Endodermal cell (in vitro differentiated cells): ENCODE results near the gene RP2. TPM values are rescaled to one million over a fixed set of nuclear protein-coding genes. Genes with fewer than 3 reads are reported as not detected.

Experiments
- DNase-seq: peaks from one replicate; pipeline ENCODE4 v3.0.0-alpha.2; 2017
- H3K27ac ChIP-seq: 2 replicates; pipeline ENCODE4 v1.5.1; 2013; ENCODE audit warnings: mild to moderate bottlenecking, low read depth, low read length, moderate library complexity
- H3K27me3 ChIP-seq: 2 replicates; pipeline ENCODE4 v1.6.1; 2013; ENCODE audit warnings: mild to moderate bottlenecking, low read length, moderate library complexity; ENCODE audit not compliant: insufficient read depth, control insufficient read depth, poor library complexity, severe bottlenecking
- H3K36me3 ChIP-seq: 2 replicates; pipeline ENCODE4 v1.7.0; 2013; ENCODE audit warnings: mild to moderate bottlenecking, low read length, moderate library complexity; ENCODE audit not compliant: control insufficient read depth, insufficient read depth
- H3K4me1 ChIP-seq: one replicate; pipeline ENCODE4 v1.7.0; 2013; ENCODE audit warnings: low read length; ENCODE audit not compliant: control insufficient read depth, insufficient read depth
- H3K4me3 ChIP-seq: 2 replicates; pipeline ENCODE4 v1.5.1; 2013; ENCODE audit warnings: mild to moderate bottlenecking, low read length, moderate library complexity
- H3K9ac ChIP-seq: 2 replicates; pipeline ENCODE4 v1.6.1; 2013; ENCODE audit warnings: mild to moderate bottlenecking, low read length, moderate library complexity; ENCODE audit not compliant: poor library complexity, severe bottlenecking; ENCODE audit errors: extremely low read depth
- H3K9me3 ChIP-seq: 2 replicates; pipeline ENCODE4 v1.6.1; 2013; ENCODE audit warnings: mild to moderate bottlenecking, low read length, moderate library complexity; ENCODE audit not compliant: control insufficient read depth
- H3K27ac Mint-ChIP-seq: 2 replicates; pipeline ENCODE4 v1.8.0; 2020; ENCODE audit warnings: mixed read lengths
- H3K27me3 Mint-ChIP-seq: 2 replicates; pipeline ENCODE4 v1.8.0; 2021; ENCODE audit warnings: mild to moderate bottlenecking, mixed read lengths; ENCODE audit not compliant: insufficient read depth
- H3K36me3 Mint-ChIP-seq: 2 replicates; pipeline ENCODE4 v1.8.0; 2020; ENCODE audit warnings: low read depth, mixed read lengths
- H3K4me1 Mint-ChIP-seq: 2 replicates; pipeline ENCODE4 v1.8.0; 2020; ENCODE audit warnings: mixed read lengths
- H3K4me3 Mint-ChIP-seq: 2 replicates; pipeline ENCODE4 v1.8.0; 2020; ENCODE audit warnings: mild to moderate bottlenecking, moderate library complexity, mixed read lengths
- H3K9me3 Mint-ChIP-seq: 2 replicates; pipeline ENCODE4 v1.8.0; 2020; ENCODE audit warnings: mild to moderate bottlenecking, mixed read lengths
- CTCF ChIP-seq: fragments of 200-600 bp; sonication (generic); conservative IDR thresholded peaks from 2 replicates; pipeline ENCODE4 v1.5.0; 2021; ENCODE audit warnings: antibody characterized with exemption, mild to moderate bottlenecking
- WGBS, 2 experiments: methylation state at CpG; one replicate each; pipeline versions ENCODE4 v1.1.5 to v1.1.7; 2013; ENCODE audit warnings: missing lambda C conversion rate in 2 of 2, mixed read lengths in 1 of 2; ENCODE audit not compliant: insufficient coverage in 1 of 2, insufficient read length in 1 of 2; 5-methylcytosine and 5-hydroxymethylcytosine counted together
- total RNA-seq, 2 donors: library from RNA; stranded (reverse); fragmentation: NEBNext Ultra II Directional in 1 of 2; extraction: Animal tissue kit (Norgen Biotek cat#: 25700) in 1 of 2; gene quantifications; 2 replicates in 1 of 2; 3 replicates in 1 of 2; pipeline ENCODE4 v1.2.1, GENCODE V29; 2021

RP2 gene
- total RNA-seq, 2 donors from 2014 or later, result 11.8 to 12.1 TPM

GRCh38 chrX:46803140-46803539 lies 33.7 kb upstream of the RP2 start:
- Histone ChIP-seq H3K36me3 (no peaks in the 10 kb centered on the region), H3K4me1 (no peaks in the 10 kb centered on the region), H3K27me3 (no peaks in the 10 kb centered on the region), H3K27ac (no peak overlapping the region), H3K4me3 (no peak overlapping the region), H3K9me3 (no peaks in the 10 kb centered on the region), H3K9ac (no peak overlapping the region)
- Mint-ChIP-seq H3K4me3 (no peak overlapping the region), H3K36me3 (no peaks in the 10 kb centered on the region), H3K9me3 (peaks cover 44% of the 10 kb centered on the region), H3K27ac (no peak overlapping the region), H3K27me3 (peaks cover 1% of the 10 kb centered on the region), H3K4me1 (peaks cover 3% of the 10 kb centered on the region)
- 95% methylated on average over 3 of the region's 3 CpGs; no CpG with 5 or more reads in 1 of the 2 experiments for WGBS, 2 experiments
- peak; percentile 58 for TF ChIP-seq CTCF
- DNase-seq, result peak; percentile 56

DNA sequence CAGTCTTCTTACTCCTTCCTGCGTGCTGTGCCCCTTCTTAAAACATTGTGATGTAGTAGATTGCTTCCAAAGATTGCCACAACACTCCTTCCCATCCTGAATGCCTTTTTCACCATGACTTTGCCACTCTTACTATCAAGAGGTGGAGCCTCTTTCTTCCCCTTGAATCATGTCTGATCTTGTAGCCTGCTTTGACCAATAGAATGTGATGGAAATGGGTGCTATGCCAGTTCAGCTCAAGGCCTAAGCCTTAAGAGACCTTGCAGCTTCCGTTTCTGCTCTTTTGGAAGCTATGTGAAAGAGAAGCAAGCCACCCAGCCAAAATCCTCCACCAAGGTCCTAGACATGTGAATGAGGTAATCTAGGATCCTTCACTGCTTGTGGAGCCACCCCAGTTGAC lies 31.6 kb upstream of the RP2 start:
- 83% methylated on average over 2 of the region's 2 CpGs; no CpG with 5 or more reads in 1 of the 2 experiments for WGBS, 2 experiments
- H3K4me1 ChIP-seq, result no peaks in the 10 kb centered on the region
- no peak overlapping the region for H3K27ac ChIP-seq
- no peaks in the 10 kb centered on the region for H3K36me3 ChIP-seq
- H3K9ac ChIP-seq, result no peak overlapping the region
- Mint-ChIP-seq H3K27me3 (peaks cover 1% of the 10 kb centered on the region), H3K9me3 (peaks cover 58% of the 10 kb centered on the region), H3K4me1 (peaks cover 3% of the 10 kb centered on the region), H3K4me3 (no peak overlapping the region), H3K27ac (no peak overlapping the region), H3K36me3 (no peaks in the 10 kb centered on the region)
- H3K4me3 ChIP-seq, result no peak overlapping the region
- H3K9me3 ChIP-seq, result no peaks in the 10 kb centered on the region
- DNase-seq, result no peak
- TF ChIP-seq CTCF, result no peak
- H3K27me3 ChIP-seq, result no peaks in the 10 kb centered on the region

- Histone ChIP-seq H3K4me3 (no peak overlapping the region), H3K9me3 (no peaks in the 10 kb centered on the region), H3K27ac (no peak overlapping the region), H3K4me1 (no peaks in the 10 kb centered on the region), H3K9ac (no peak overlapping the region), H3K27me3 (no peaks in the 10 kb centered on the region), H3K36me3 (no peaks in the 10 kb centered on the region)
- Mint-ChIP-seq H3K4me1 (peaks cover 3% of the 10 kb centered on the region), H3K27me3 (no peaks in the 10 kb centered on the region), H3K9me3 (peaks cover 57% of the 10 kb centered on the region), H3K36me3 (no peaks in the 10 kb centered on the region), H3K27ac (no peak overlapping the region), H3K4me3 (no peak overlapping the region)
- no peak for TF ChIP-seq CTCF
- no peak for DNase-seq
- WGBS, 2 experiments, result 83% methylated on average over 1 of the region's 1 CpG; no CpG with 5 or more reads in 1 of the 2 experiments
Observed at GRCh38 chrX:46811121-46811520, 25.7 kb upstream of the RP2 start.
